Fibroblast of villous mesenchyme (primary cell): ENCODE data around the gene MPG. TPM values are rescaled to one million over a fixed set of nuclear protein-coding genes. Genes with fewer than 3 reads are reported as not detected.
A peak's percentile ranks its signal among the peaks of the same experiment; 100 is the strongest.

Experiments used
- DNase-seq: peaks from one replicate; pipeline ENCODE4 v3.0.0-alpha.2; 2010; ENCODE audit warnings: low read depth
- H3K4me3 ChIP-seq: 2 replicates; pipeline ENCODE4 v1.5.1; 2011; ENCODE audit warnings: low read depth, mild to moderate bottlenecking, low read length
- CTCF ChIP-seq: IDR thresholded peaks from 2 replicates; pipeline ENCODE4 v1.5.1; 2012; ENCODE audit warnings: low read depth, mild to moderate bottlenecking, low read length; ENCODE audit not compliant: insufficient read depth
- total RNA-seq: library from RNA; depleted of rRNA; stranded (reverse); fragments of >200 nt; gene quantifications from 2 replicates; pipeline ENCODE4 v1.2.3, GENCODE V29; 2012

Gene MPG
- total RNA-seq, 1 donor: 161 TPM

GRCh38 chr16:75580-76501 lies 2.2 kb upstream of the MPG start:
- peak; percentile 97 for DNase-seq
- TF ChIP-seq CTCF: peak; percentile 62
- H3K4me3 ChIP-seq: peak overlapping the region; percentile 68

- H3K4me3 ChIP-seq: peak overlapping the region; percentile 68
- no peak for TF ChIP-seq CTCF
- DNase-seq: peak; percentile 93
Observed at GRCh38 chr16:76535-77272, 1.3 kb upstream of the MPG start.

GRCh38 chr16:77273-77806 lies 685 bp upstream of the MPG start:
- peak; percentile 69 for DNase-seq
- TF ChIP-seq CTCF: no peak

GRCh38 chr16:78444-79150 lies 572 bp downstream of the MPG start:
- peak overlapping the region; percentile 68 for H3K4me3 ChIP-seq
- TF ChIP-seq CTCF: no peak
- peak; percentile 73 for DNase-seq

More at GRCh38 chr16:77273-77806, 685 bp upstream of the MPG start:
- H3K4me3 ChIP-seq: peak overlapping the region; percentile 68

GRCh38 chr16:79151-80054 lies 1.4 kb downstream of the MPG start:
- DNase-seq: no peak
- peak overlapping the region; percentile 68 for H3K4me3 ChIP-seq
- TF ChIP-seq CTCF: no peak

- DNase-seq: no peak
- no peak for TF ChIP-seq CTCF
- H3K4me3 ChIP-seq: no peak overlapping the region
Observed at GRCh38 chr16:83060-83603, 5.1 kb downstream of the MPG start.
